ENCODE results near the gene EPDR1.

The EPDR1 gene

GRCh38 chr7:37982423-37982822 lies 62.0 kb downstream of the EPDR1 start:
- DNase-seq, result no peak

GRCh38 chr7:37984750-37985390 lies 64.4 kb downstream of the EPDR1 start:
- no peak for DNase-seq

- DNase-seq, result no peak
Observed at GRCh38 chr7:37986908-37987330, 66.5 kb downstream of the EPDR1 start.

- no peak for DNase-seq
Observed at GRCh38 chr7:37987732-37988131, 67.3 kb downstream of the EPDR1 start.

- no peak for DNase-seq
Observed at GRCh38 chr7:37988721-37989650, 68.5 kb downstream of the EPDR1 start.

- no peak for DNase-seq
Observed at GRCh38 chr7:37990337-37990736, 69.9 kb downstream of the EPDR1 start.

- DNase-seq, result no peak
Observed at GRCh38 chr7:37993060-37993501, 72.6 kb downstream of the EPDR1 start.

GRCh38 chr7:37999673-38000072 lies 79.2 kb downstream of the EPDR1 start:
- no peak for DNase-seq

- no peak for DNase-seq
Observed at GRCh38 chr7:38000272-38000671, 79.8 kb downstream of the EPDR1 start.

Measured in activated gamma-delta T cell treated with Interleukin-2 at 50 U/mL for 16 hours (primary cell).